Measurements from ENCODE around the gene CDRT4. TPM values are rescaled to one million over a fixed set of nuclear protein-coding genes. Genes with fewer than 3 reads are reported as not detected.

The CDRT4 gene
- total and polyA plus RNA-seq, 10 of the 15 experiments (the other 5 are each of a cell fraction or from before 2014, with no cell fraction given), result 0.11 to 1.3 (median 0.51) TPM; not detected in 3

DNA sequence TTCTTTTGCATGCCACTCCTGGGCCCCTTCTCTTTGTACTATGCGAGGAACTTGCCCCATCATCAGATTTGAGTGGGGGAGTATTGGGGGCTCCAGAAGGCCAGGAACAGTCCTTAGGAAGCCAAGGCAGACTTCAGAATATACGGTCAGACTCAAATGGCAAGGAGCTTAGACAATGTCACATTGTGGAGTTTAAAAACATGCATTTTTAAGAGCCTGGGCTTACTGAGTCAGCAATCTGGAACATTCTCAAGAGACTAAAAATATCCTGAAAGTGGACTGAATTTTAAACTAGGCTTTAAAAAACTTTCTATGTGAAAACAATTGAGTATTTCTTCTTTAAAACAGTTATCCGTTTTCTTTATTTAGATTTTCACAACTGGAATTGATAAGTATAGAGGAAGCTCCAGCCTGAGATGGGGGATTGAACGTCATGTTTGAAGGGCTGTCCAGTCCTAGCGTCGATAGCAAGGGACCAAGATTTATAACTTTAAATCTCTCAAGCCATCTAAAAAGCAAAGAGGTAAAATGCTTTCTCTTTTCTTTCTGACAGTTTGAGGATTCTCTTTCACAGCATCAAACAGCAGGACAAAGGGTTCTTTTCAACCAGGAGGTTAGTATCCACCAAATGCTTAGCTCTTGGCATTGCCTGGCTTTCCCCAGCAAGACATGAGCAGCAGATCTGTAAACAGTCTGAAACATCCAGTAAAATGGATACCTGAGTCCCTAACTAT, 45.8 kb upstream of the CDRT4 start (continued):
- TF ChIP-seq, protein P1, sequence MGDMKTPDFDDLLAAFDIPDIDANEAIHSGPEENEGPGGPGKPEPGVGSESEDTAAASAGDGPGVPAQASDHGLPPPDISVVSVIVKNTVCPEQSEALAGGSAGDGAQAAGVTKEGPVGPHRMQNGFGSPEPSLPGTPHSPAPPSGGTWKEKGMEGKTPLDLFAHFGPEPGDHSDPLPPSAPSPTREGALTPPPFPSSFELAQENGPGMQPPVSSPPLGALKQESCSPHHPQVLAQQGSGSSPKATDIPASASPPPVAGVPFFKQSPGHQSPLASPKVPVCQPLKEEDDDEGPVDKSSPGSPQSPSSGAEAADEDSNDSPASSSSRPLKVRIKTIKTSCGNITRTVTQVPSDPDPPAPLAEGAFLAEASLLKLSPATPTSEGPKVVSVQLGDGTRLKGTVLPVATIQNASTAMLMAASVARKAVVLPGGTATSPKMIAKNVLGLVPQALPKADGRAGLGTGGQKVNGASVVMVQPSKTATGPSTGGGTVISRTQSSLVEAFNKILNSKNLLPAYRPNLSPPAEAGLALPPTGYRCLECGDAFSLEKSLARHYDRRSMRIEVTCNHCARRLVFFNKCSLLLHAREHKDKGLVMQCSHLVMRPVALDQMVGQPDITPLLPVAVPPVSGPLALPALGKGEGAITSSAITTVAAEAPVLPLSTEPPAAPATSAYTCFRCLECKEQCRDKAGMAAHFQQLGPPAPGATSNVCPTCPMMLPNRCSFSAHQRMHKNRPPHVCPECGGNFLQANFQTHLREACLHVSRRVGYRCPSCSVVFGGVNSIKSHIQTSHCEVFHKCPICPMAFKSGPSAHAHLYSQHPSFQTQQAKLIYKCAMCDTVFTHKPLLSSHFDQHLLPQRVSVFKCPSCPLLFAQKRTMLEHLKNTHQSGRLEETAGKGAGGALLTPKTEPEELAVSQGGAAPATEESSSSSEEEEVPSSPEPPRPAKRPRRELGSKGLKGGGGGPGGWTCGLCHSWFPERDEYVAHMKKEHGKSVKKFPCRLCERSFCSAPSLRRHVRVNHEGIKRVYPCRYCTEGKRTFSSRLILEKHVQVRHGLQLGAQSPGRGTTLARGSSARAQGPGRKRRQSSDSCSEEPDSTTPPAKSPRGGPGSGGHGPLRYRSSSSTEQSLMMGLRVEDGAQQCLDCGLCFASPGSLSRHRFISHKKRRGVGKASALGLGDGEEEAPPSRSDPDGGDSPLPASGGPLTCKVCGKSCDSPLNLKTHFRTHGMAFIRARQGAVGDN (IDR thresholded peaks at IDR 0.05), result no peak
- TF ChIP-seq YBX1 (IDR thresholded peaks at IDR 0.05) (no peak), ESRRA (IDR thresholded peaks at IDR 0.05; ENCODE audit: low read length) (no peak), BRCA1 (IDR thresholded peaks at IDR 0.05; ENCODE audit: low read depth, low read length) (no peak)

DNA sequence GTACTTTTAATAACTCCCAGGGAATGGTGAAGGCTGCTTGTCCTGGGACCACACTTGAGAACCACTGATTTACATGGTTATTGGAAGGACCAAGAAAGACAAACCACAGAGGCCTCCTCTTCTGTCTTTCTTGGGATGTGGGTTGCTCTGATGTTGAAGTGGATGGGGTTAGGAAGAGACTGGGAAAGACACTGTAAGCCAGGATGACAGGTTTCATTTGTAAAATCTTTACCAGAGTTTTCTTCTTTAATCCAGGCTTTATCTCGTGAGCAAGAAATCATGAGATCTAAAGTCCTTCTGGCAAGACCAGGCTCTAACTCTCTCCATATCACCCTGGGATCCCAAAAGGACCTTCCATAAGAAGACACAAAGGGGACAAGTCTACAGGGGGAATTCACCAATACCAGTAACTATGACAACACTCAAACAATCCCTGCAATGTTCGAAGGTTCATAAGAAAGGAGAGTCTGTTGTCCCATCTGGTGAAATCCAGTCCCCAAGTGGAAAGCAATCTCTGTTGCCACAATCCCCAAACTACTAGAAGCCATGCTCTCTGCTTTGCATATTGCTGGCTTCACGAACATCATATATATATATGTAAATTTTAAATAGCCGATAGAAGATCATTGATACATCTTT, 44.8 kb upstream of the CDRT4 start:
- no peaks in the 10 kb centered on the region for H4K20me1 ChIP-seq (ENCODE audit: control insufficient read depth, insufficient read depth)
- ChIA-PET RAD21 (ENCODE audit: unreplicated experiment) (no interaction called here), CTCF (no interaction called here), SMC1A (ENCODE audit: uncharacterized antibody, unreplicated experiment) (no interaction called here), POLR2A (no interaction called here)
- no peaks in the 10 kb centered on the region for H3K4me1 ChIP-seq (ENCODE audit: control insufficient read depth, insufficient read depth, low read length)
- WGBS (ENCODE audit: insufficient coverage, insufficient replicate concordance, low lambda C conversion rate, missing lambda C conversion rate), result 30% methylated on average over 4 of the region's 4 CpGs
- H3K27ac ChIP-seq (ENCODE audit: control insufficient read depth, insufficient read depth), result no peak overlapping the region
- H2AFZ ChIP-seq (ENCODE audit: control insufficient read depth, low read depth, low read length), result no peak overlapping the region
- no peaks in the 10 kb centered on the region for H3K79me2 ChIP-seq (ENCODE audit: control insufficient read depth, insufficient read depth, low read length)
- H3K9ac ChIP-seq (ENCODE audit: control insufficient read depth, insufficient read depth, low read length), result no peak overlapping the region
- no peak for DNase-seq (ENCODE audit: low read depth, low spot score)
- intact Hi-C loops (cut with micrococcal nuclease; ENCODE audit: unreplicated experiment) (no loop called here), in situ Hi-C loops (cut with MboI) (no loop called here)
- TF ChIP-seq RAD21 (IDR thresholded peaks at IDR 0.05; ENCODE audit: insufficient read depth, low read depth, low read length) (no peak), HDGF (IDR thresholded peaks at IDR 0.05) (no peak), IKZF1 (conservative IDR thresholded peaks at IDR 0.05) (no peak), BACH1 (IDR thresholded peaks at IDR 0.05; ENCODE audit: borderline replicate concordance) (no peak), TCF12 (IDR thresholded peaks at IDR 0.05; ENCODE audit: low read depth, low read length) (no peak), MTA2 (IDR thresholded peaks at IDR 0.05; ENCODE audit: low read depth) (no peak), KAT2A (conservative IDR thresholded peaks at IDR 0.05; ENCODE audit: control insufficient read depth, low read depth, low read length) (no peak), GABPA (IDR thresholded peaks at IDR 0.05; ENCODE audit: low read depth) (no peak), FOXM1 (IDR thresholded peaks at IDR 0.05; ENCODE audit: low read depth, low read length) (no peak), DPF2 (IDR thresholded peaks at IDR 0.05) (no peak), SMAD5 (IDR thresholded peaks at IDR 0.05; ENCODE audit: low read depth) (no peak)
- TF ChIP-seq, protein P2, sequence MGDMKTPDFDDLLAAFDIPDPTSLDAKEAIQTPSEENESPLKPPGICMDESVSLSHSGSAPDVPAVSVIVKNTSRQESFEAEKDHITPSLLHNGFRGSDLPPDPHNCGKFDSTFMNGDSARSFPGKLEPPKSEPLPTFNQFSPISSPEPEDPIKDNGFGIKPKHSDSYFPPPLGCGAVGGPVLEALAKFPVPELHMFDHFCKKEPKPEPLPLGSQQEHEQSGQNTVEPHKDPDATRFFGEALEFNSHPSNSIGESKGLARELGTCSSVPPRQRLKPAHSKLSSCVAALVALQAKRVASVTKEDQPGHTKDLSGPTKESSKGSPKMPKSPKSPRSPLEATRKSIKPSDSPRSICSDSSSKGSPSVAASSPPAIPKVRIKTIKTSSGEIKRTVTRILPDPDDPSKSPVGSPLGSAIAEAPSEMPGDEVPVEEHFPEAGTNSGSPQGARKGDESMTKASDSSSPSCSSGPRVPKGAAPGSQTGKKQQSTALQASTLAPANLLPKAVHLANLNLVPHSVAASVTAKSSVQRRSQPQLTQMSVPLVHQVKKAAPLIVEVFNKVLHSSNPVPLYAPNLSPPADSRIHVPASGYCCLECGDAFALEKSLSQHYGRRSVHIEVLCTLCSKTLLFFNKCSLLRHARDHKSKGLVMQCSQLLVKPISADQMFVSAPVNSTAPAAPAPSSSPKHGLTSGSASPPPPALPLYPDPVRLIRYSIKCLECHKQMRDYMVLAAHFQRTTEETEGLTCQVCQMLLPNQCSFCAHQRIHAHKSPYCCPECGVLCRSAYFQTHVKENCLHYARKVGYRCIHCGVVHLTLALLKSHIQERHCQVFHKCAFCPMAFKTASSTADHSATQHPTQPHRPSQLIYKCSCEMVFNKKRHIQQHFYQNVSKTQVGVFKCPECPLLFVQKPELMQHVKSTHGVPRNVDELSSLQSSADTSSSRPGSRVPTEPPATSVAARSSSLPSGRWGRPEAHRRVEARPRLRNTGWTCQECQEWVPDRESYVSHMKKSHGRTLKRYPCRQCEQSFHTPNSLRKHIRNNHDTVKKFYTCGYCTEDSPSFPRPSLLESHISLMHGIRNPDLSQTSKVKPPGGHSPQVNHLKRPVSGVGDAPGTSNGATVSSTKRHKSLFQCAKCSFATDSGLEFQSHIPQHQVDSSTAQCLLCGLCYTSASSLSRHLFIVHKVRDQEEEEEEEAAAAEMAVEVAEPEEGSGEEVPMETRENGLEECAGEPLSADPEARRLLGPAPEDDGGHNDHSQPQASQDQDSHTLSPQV (IDR thresholded peaks at IDR 0.05), result no peak
- no peaks in the 10 kb centered on the region for H3K27me3 ChIP-seq (replicated peaks in 1 of 2; ENCODE audit: control insufficient read depth in 2 of 2, insufficient read depth in 2 of 2, low read length in 1 of 2)
- BruUV-seq (replicated peaks), result no TSS peak
- no peak overlapping the region for H3K4me2 ChIP-seq (ENCODE audit: control insufficient read depth, insufficient read depth)
- H3K9me3 ChIP-seq (replicated peaks; ENCODE audit: control insufficient read depth, insufficient read depth, low read length), result no peaks in the 10 kb centered on the region
- ATAC-seq, result no peak
- FAIRE-seq, result no peak
- H3K36me3 ChIP-seq (ENCODE audit: control insufficient read depth in 2 of 2, insufficient read depth in 2 of 2, low read length in 1 of 2), result no peaks in the 10 kb centered on the region
- H3K4me3 ChIP-seq, result no peak overlapping the region
